EH (cell line): Measurements from ENCODE around the gene MIEN1.
"Not testable (repeated sequence)": the region's sequence is repeated elsewhere in the genome, so short reads cannot be mapped to it uniquely, and the experiment has no call there.

Source experiments
- DNase-seq: peaks from one replicate; pipeline ENCODE4 v3.0.0-alpha.2; 2015; ENCODE audit warnings: low read depth

The MIEN1 gene

GRCh38 chr17:39699157-39699817, 31.0 kb downstream of the MIEN1 start:
- DNase-seq = not testable (repeated sequence)

DNA sequence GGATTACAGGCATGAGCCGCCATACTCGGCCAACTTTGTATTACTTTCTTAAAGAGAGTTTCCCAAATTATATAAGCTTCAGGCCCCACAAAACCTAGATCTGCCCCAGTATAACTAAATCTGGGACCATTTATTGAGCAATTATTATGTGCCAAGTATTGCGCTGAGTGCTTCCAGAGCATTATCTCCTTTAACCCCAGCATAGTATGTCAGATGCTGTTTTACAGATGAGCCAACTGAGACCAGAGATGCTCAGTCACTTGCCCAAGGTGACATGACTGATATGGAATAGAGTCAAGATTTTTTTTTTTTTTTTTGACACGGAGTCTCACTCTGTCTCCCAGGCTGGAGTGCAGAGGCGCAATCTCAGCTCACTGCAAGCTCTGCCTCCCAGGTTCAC, 32.4 kb downstream of the MIEN1 start:
- no peak for DNase-seq

DNA sequence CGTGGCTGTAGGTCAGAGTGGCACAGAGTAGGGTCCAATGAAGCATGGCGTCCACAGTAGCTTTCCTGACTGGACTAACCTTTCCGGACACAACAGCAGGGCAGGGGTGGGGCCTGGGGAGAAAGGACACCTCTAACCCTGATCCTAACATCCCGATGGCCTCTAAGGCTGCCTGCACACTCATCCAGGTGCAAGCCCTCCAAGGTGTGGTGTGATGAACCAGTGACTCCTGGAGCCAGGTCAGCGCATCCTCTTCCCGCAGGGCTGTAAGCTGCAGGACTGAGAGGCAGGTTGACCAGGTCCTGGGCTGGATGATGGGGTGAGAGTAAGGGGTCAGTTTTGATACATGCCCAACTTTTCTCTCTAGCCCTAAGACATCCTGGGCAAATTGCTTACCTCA, 33.6 kb downstream of the MIEN1 start:
- DNase-seq = no peak

GRCh38 chr17:39695089-39695474, 35.2 kb downstream of the MIEN1 start:
- DNase-seq = no peak

DNA sequence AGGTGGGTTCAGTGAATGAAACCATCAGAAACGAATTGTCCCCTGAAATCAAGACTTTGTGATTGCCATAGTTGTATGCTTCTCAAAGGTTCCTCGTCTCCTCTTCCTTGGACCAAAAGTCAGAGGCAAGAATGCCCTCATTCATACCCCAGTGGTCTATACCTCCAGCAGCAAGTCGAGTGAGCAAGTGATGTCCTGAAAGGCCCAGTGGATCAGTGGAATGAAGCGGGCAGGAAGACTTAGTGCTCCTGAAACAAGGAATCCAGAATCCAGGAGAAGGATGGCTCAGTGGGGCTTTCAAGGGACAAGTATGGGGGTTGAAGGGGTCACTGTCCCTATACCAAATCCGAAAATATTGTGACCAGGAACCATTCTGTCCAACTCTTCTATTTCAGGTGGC, 35.7 kb downstream of the MIEN1 start:
- no peak for DNase-seq

- DNase-seq = no peak
These were observed 41.4 kb downstream of the MIEN1 start for GRCh38 chr17:39688945-39689344.

GRCh38 chr17:39688475-39688835, 41.9 kb downstream of the MIEN1 start:
- DNase-seq = peak; percentile 27

- peak; percentile 92 for DNase-seq
These were observed 42.5 kb downstream of the MIEN1 start, which contains the start of gene PGAP3 for GRCh38 chr17:39687546-39688474. PGAP3 (minus strand) TSS chr17:39688057; CDS start chr17:39688014, 43 bp downstream.

DNA sequence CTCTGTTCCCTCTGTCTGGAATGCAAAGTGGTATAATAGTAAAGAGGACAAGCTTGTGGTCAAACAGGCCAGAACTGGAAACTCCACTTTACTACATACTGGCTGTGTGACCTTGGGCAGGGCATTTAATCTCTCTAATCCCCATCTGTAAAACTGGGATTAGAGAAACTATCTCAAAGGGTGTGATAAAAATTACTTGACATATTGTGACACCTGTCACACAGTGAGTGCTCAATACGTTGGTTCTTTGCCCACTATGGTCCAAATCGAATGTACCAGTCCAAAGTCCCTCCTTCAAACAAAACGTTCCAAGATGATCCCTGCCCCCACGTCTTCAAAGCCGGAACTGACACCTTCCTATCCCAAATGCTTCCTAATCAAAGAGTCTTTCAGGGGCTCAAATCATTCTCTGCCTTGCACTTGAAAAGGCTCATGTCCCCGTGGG, 43.2 kb downstream of the MIEN1 start:
- no peak for DNase-seq

DNA sequence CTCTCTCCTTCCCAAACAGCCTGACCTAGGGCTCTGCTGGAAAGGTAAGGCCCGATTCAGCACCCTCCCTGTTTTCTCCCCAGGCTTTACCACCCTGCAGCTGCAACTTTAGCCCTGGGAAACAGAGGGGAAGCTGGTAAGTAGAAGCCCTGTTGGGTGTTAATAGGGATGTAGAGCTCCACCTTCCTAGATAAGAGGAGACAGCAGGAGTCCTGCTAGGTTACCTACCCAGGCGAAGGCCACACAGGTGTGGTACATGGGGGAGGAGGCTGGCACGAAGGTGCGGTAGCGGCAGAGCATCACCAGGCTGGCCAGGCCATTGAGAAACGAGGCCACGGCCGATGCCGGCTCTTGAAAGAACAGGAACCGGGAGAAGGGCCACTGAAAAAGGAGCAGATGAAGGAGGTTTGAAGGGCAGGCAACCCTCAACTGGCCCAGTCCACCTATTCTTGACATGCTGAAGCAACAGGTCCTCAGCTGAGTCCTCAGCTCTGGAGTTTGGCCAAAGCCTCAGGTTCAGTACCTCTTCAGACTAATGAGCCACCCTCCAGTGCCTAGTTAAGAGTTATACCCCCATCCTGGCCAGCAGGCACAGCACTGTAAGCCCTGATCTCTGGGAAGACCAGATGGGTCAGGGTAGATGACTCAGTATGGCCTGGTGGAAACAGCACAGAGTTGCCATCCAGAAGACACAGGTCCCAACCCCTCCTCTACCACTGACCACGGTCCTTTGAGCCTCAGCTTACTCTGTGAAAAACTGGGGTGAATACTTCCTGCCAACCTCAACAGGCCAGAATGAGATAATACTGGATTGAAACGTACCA, 45.8 kb downstream of the MIEN1 start:
- no peak for DNase-seq

DNA sequence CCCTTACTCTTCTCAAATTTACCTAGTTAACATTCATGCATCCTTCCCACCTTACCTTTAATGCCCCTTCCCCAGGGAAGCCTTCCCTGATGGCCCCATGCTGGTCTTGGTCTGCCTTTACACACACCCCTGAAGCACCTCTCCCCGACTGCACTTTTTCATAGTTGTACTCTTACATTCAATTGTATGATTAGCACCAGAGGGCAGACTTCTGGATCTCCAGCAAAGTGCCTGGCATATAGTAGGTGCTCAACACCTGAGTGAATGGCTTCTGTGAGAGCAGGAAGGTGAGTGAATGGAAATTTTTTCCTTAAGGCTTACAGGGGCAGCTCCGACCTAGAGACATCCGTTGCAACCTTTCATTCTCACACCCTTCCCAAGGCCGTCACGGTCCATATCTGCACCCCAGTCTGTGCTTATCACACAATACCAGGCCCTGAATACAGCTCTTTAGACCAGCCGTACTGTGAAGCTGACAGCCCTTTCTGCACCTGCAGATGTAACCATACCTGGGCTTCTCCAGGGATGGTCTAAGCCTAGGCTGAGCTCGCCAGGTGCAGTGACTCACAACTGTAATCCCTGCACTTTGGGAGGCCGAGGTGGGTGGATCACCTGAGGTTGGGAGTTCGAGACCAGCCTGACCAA, 46.9 kb downstream of the MIEN1 start:
- no peak for DNase-seq

DNA sequence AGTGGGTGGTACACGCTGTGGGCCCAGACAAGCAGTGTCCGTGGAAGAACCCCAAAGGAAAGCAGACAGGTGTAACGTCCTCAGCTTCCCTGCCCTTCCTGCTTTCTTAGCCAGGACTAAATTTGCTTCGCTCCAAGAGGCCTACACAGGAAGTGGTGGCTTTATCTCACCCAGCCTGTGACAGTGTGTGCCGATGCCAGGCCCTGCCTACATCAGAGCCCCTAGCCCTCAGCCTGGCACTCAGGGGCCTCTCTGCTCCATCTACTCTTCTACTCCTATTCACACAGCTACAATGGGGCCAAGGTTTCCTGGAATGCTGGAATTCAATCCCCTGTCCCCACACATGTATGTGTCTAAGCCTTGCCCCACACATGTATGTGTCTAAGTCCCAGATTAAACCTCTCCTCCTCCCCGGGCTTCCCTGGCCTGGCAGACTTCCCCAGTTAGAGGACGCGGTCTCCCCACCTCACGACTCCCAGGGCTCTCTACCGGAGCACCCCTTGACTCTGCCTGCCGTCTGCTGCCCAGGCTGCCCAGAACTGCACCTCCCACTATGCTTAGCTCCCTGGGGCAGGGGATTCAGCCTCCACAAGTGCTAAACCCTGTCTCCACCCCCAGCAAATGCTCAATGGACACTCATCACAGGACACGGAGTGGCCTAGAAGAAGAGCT, 50.7 kb downstream of the MIEN1 start:
- DNase-seq = no peak
